Measurements from ENCODE around the gene SH3BP1. TPM values are rescaled to one million over a fixed set of nuclear protein-coding genes. Genes with fewer than 3 reads are reported as not detected.

Gene SH3BP1
- total RNA-seq, 4 donors from 2014 or later, result 4.3 to 21.2 (median 7.8) TPM

DNA sequence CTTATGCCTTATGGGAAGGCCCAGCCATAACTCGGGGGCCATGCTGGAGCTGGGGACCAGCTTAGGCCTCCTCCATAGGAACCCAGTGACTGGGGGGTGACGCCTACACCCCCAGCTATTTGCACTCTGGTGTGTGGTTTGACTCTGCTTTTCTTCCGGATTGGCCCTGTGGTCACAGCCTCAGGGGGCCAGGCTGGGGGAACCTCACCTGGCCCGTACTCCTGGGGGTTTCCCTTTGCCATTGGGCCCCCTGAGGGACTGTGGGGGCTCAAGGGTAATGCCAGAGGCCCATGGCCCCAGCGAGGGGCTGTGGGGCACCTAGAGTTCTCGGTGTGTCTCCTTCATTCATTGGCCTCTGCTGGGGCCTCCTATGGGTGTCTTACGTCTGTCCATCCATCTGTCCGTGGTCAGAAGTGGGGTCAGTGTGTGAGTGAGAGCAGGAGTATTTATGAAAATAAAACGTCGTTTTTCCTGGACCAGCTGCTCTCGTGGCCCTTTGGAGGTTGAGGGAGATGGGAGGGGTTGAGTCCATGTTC lies 6.3 kb upstream of the SH3BP1 start:
- TF ChIP-seq, protein P1, sequence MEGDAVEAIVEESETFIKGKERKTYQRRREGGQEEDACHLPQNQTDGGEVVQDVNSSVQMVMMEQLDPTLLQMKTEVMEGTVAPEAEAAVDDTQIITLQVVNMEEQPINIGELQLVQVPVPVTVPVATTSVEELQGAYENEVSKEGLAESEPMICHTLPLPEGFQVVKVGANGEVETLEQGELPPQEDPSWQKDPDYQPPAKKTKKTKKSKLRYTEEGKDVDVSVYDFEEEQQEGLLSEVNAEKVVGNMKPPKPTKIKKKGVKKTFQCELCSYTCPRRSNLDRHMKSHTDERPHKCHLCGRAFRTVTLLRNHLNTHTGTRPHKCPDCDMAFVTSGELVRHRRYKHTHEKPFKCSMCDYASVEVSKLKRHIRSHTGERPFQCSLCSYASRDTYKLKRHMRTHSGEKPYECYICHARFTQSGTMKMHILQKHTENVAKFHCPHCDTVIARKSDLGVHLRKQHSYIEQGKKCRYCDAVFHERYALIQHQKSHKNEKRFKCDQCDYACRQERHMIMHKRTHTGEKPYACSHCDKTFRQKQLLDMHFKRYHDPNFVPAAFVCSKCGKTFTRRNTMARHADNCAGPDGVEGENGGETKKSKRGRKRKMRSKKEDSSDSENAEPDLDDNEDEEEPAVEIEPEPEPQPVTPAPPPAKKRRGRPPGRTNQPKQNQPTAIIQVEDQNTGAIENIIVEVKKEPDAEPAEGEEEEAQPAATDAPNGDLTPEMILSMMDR (IDR thresholded peaks at IDR 0.05; ENCODE audit: low read depth), result no peak

DNA sequence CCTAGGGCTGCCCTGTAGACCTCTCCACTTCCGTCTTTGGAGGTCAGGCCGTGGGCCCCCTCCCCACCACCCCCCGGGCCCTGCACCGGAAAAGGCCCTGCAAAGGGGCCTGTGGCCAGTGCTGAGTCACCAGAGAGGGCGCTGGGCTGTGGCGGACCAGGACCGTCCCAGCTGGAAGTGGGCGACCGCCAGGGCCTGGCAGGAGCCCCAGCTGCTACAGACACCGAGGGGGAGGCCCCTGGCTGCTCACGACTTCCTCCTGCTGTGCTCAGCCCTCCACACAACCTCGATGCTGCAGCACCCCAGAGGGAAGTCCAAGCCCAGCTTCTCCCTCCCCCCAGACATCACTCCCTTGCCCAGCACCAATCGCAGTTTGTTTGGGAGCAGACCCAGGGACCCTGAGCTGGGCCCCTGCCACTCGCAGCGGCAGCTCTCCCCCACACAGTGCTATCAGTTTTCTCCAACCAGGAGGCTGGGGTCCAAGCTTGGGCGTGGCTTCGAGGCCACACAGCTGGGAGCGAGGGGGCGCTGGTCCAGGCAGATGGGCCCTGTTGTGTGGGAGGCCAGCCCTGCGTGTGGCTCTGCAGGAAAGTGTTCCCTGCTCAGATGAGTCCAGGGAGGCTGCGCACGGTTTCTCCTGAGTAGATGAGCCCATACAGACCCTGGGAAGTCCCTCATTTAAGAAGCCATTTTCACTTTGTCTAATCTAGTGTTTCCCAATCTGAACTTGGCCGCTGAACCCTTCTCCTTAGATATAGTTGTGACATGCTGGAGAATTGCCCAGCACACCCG lies 5.6 kb upstream of the SH3BP1 start:
- TF ChIP-seq, protein P1 (IDR thresholded peaks at IDR 0.05; ENCODE audit: low read depth), result no peak

DNA sequence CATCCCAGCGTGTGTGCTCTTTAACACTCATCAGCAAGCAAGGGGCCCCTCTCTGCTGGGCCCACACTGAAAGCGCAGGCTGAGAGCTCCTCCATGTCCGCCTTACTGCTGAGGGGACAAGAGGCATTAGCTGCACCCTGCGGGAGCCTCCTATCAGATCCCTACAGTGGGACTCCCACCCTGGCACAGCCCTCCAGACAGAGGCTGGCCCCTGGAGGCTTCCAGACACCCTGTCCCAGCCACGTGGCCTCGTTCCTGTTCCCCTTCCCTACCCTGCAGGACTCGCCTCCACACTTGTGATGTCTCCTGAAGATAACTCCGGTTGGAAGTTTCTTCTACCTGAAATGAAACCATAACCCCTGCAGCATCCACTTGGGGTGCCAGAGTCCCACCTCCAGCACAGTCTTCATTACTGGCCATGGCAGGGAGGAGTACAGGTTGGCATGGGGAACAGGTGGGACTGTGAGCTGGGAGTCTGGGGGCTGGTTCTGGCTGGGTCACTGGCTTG lies 5.0 kb upstream of the SH3BP1 start:
- TF ChIP-seq, protein P1 (IDR thresholded peaks at IDR 0.05; ENCODE audit: low read depth), result no peak

DNA sequence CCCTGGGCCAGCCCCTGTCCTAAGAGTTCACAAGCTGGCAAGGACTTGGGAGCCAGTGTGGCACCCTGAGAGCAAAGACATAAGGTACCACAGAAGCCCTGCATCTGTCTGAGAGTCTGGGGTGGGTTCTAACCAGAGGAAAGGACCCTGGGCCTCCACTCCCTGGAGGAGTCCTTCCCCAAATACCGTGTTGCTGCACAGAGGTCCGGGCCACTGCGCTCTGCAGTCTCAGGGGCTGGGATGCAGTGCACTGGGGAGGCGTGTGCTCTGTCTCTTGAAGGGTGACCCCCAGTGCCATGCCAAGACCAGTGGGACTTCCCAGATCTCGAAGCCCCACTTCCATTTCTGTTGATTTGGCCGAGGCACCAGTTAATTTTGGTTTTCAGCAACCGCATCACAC lies 4.3 kb upstream of the SH3BP1 start:
- TF ChIP-seq, protein P1 (IDR thresholded peaks at IDR 0.05; ENCODE audit: low read depth), result no peak

DNA sequence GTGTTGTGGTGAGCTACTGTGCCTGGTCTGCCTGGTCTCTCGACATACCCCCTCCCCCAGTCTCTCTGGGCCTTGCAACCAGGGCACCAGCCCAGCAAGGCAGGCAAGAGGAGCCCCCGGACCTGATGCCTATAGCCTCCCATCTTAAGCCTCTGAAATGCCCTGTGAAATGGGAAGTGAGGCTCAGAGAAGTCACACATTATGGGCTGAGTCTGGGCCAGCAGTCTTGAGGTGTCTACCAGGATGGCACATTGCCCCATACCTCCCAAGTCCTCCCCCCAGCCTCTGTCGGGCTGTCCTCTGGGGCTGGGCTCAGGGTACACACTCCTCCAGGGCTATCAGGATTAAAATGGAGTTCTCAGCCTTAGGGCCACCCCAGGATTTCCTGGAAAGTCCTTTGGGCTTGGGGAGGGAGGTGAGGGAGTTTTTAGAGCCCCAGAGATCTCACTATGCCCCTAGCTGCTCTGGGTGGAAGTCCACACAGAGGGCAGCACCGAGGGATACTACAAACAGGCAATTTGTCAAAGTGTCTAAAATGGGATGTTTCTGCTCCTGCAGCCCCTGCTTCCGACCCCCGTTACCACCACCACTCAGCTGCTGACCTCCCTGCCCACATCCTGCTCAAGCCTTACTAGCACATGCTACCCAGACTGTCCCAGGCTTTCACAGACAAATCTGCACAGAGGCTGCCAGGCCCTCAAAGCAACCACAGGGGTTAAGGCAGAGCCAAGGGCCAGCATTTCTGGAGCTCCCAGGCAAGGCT lies 3.1 kb upstream of the SH3BP1 start:
- TF ChIP-seq, protein P1 (IDR thresholded peaks at IDR 0.05; ENCODE audit: low read depth), result no peak

DNA sequence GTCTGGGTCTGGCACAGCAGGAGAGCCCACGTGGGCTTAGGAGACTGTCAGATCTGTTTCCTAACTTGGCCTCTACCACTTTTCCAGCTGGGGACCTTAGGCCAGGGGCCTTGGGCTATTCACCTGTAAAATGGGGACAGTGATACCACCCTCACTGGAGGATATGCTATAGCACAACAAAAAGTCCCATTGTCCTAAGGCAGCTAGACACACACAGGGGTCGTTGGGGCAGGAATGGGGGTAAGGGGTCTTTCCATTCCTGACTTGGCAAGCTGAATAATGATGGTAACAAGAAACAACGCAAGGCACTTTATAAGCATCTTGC lies 2.6 kb upstream of the SH3BP1 start:
- TF ChIP-seq, protein P1 (IDR thresholded peaks at IDR 0.05; ENCODE audit: low read depth), result no peak
